Trophoblast cell (in vitro differentiated cells and primary cell): ENCODE data around the gene PRPF6.

Experiments used
- DNase-seq, 2 donors: peaks; one replicate each; pipeline ENCODE4 v3.0.0-alpha.2; 2016
- H2AFZ ChIP-seq: 2 replicates; pipeline ENCODE4 v1.6.1; 2013; ENCODE audit warnings: low read length, moderate library complexity, mild to moderate bottlenecking; ENCODE audit not compliant: insufficient read depth, poor library complexity
- H2AK5ac ChIP-seq: 2 replicates; pipeline ENCODE4 v1.6.1; 2013; ENCODE audit warnings: mild to moderate bottlenecking, low read length
- H2BK120ac ChIP-seq: 2 replicates; pipeline ENCODE4 v1.6.1; 2013; ENCODE audit warnings: low read length, mild to moderate bottlenecking, moderate library complexity; ENCODE audit not compliant: insufficient read depth, poor library complexity
- H2BK12ac ChIP-seq: 2 replicates; pipeline ENCODE4 v1.6.1; 2013; ENCODE audit warnings: mild to moderate bottlenecking, low read length, moderate library complexity
- H2BK5ac ChIP-seq: 2 replicates; pipeline ENCODE4 v1.6.1; 2013; ENCODE audit warnings: low read length, low read depth, moderate library complexity, mild to moderate bottlenecking; ENCODE audit not compliant: poor library complexity
- H3K14ac ChIP-seq: 2 replicates; pipeline ENCODE4 v1.6.1; 2013; ENCODE audit warnings: mild to moderate bottlenecking, low read length
- H3K18ac ChIP-seq: 2 replicates; pipeline ENCODE4 v1.6.1; 2013; ENCODE audit warnings: mild to moderate bottlenecking, low read length
- H3K23ac ChIP-seq: 2 replicates; pipeline ENCODE4 v1.6.1; 2013; ENCODE audit warnings: low read length
- H3K27ac ChIP-seq: 2 replicates; pipeline ENCODE4 v1.5.1; 2013; ENCODE audit warnings: low read depth, mild to moderate bottlenecking, inconsistent platforms, low read length, moderate library complexity
- H3K27me3 ChIP-seq: 2 replicates; pipeline ENCODE4 v1.6.1; 2013; ENCODE audit warnings: inconsistent platforms, mild to moderate bottlenecking, low read length, moderate library complexity; ENCODE audit not compliant: insufficient read depth
- H3K36me3 ChIP-seq, 2 experiments: 1 replicate in 1 of 2; 2 replicates in 1 of 2; pipeline ENCODE4 v1.6.1; 2013; ENCODE audit warnings: low read length in 2 of 2, mild to moderate bottlenecking in 2 of 2, moderate library complexity in 1 of 2; ENCODE audit not compliant: insufficient read depth in 2 of 2, control insufficient read depth in 1 of 2
- H3K4ac ChIP-seq: 2 replicates; pipeline ENCODE4 v1.6.1; 2013; ENCODE audit warnings: low read depth, mild to moderate bottlenecking, low read length, moderate library complexity
- H3K4me1 ChIP-seq, 2 experiments: 1 replicate in 1 of 2; 2 replicates in 1 of 2; pipeline ENCODE4 v1.6.1; 2013; ENCODE audit warnings: low read length in 2 of 2, mild to moderate bottlenecking in 2 of 2, moderate library complexity in 1 of 2; ENCODE audit not compliant: insufficient read depth in 2 of 2, control insufficient read depth in 1 of 2
- H3K4me2 ChIP-seq: 2 replicates; pipeline ENCODE4 v1.6.1; 2013; ENCODE audit warnings: inconsistent platforms, mild to moderate bottlenecking, low read length, moderate library complexity
- H3K4me3 ChIP-seq: 2 replicates; pipeline ENCODE4 v1.5.1; 2013; ENCODE audit warnings: mild to moderate bottlenecking, low read depth, low read length, inconsistent platforms
- H3K79me1 ChIP-seq: one replicate; pipeline ENCODE4 v1.6.1; 2013; ENCODE audit warnings: low read length
- H3K79me2 ChIP-seq: 2 replicates; pipeline ENCODE4 v1.6.1; 2013; ENCODE audit warnings: low read length, mild to moderate bottlenecking; ENCODE audit not compliant: control insufficient read depth, insufficient read depth, poor library complexity
- H3K9ac ChIP-seq: 2 replicates; pipeline ENCODE4 v1.6.1; 2013; ENCODE audit warnings: mild to moderate bottlenecking, low read length
- H3K9me3 ChIP-seq: 2 replicates; pipeline ENCODE4 v1.6.1; 2013; ENCODE audit warnings: low read depth, mild to moderate bottlenecking, control low read depth, inconsistent platforms, low read length; ENCODE audit not compliant: insufficient read depth
- H4K12ac ChIP-seq: 2 replicates; pipeline ENCODE4 v1.6.1; 2013; ENCODE audit warnings: low read depth, mild to moderate bottlenecking, low read length, moderate library complexity
- H4K8ac ChIP-seq: 2 replicates; pipeline ENCODE4 v1.6.1; 2013; ENCODE audit warnings: low read depth, mild to moderate bottlenecking, low read length, moderate library complexity
- H4K91ac ChIP-seq: one replicate; pipeline ENCODE4 v1.6.1; 2013; ENCODE audit warnings: low read depth, mild to moderate bottlenecking, low read length, moderate library complexity
- WGBS: extraction: QIAGEN DNeasy Blood & Tissue Kit; methylation state at CpG from one replicate; pipeline ENCODE4 v1.1.7; 2013; ENCODE audit warnings: missing lambda C conversion rate; ENCODE audit not compliant: insufficient read length, insufficient coverage; ENCODE audit errors: extremely low coverage; 5-methylcytosine and 5-hydroxymethylcytosine counted together

PRPF6 gene

DNA sequence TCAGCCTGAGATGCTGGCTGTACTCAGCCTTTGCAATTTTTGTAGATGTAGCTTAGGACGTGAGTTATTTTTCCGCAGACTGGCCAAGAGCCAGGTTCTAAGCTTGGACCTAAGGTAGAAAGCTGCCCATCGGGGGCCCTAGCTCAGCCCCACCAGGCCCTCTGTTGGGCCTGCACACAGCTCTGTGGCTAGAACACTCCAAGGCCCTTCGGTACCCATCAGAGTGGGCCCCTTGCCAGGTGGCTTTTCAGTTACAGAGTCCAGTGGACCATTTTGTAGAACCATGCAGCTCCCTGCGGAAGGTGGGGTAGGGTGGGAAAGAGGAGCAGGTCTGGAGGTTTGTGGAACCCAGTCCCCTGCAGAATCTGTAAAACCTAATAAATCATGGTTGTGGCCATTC, 47.3 kb upstream of the PRPF6 start:
- Histone ChIP-seq H4K91ac (no peak overlapping the region), H2AFZ (no peak overlapping the region), H2AK5ac (no peak overlapping the region), H3K4me2 (no peak overlapping the region), H4K12ac (no peak overlapping the region), H3K27ac (no peak overlapping the region), H3K4me1 (no peaks in the 10 kb centered on the region), H3K79me2 (no peaks in the 10 kb centered on the region), H3K18ac (no peak overlapping the region), H3K23ac (no peak overlapping the region), H3K9me3 (peaks cover 3% of the 10 kb centered on the region), H4K8ac (no peak overlapping the region), H2BK5ac (no peak overlapping the region), H2BK12ac (no peak overlapping the region), H3K4ac (no peak overlapping the region), H3K4me3 (no peak overlapping the region), H3K14ac (no peak overlapping the region), H3K79me1 (no peaks in the 10 kb centered on the region), H3K27me3 (no peaks in the 10 kb centered on the region), H3K9ac (no peak overlapping the region), H3K36me3 (peaks cover 67 to 69% of the 10 kb centered on the region in 2 experiments), H2BK120ac (no peak overlapping the region)
- no peak for DNase-seq
- no CpG with 5 or more reads among the region's 5 CpGs for WGBS

DNA sequence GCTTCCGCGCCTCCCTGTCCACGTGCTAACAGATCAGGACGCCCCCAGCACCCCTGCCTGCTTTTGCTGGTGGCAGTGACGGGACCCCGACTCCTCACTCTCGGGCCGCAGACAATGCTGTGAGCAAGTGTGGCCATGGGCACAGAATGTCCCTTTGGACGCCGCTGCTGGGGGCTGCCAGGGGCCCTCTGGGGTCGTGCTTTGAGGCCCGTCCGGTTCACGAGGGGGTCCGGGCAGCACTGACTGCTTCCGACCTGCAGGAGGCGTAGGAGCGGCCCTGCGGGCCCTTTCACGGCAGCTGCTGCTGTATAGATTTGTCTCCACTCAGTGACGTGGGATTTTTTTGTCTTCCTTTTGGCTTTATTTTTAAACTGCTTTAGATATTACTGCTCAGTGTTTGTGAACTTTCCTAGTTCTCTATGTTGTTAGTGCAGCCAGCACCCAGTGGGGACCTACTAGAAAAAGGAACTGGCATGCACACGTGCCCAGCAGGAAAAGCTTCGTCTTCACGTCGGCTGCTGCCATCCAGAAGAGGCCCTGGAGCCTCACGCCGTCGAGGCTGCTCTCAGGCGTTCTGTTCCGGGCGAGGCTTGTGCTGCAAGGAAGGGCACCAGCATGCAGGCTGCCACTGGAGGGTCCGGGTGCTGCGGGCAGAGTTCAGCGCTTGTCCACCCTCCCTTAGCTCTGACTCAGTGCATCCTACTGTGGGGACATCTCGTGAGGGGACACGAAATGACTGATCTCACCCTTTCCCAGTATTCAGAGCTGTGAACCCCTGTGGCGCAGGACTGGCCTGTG, 46.5 kb upstream of the PRPF6 start:
- H3K4me1 ChIP-seq, result no peaks in the 10 kb centered on the region
- no peak overlapping the region for H2AFZ ChIP-seq
- H3K9me3 ChIP-seq, result no peaks in the 10 kb centered on the region
- H3K4ac ChIP-seq, result no peak overlapping the region
- H3K27me3 ChIP-seq, result no peaks in the 10 kb centered on the region
- H3K79me1 ChIP-seq, result no peaks in the 10 kb centered on the region
- H4K91ac ChIP-seq, result no peak overlapping the region
- no peak overlapping the region for H2BK5ac ChIP-seq
- H3K36me3 ChIP-seq, result peaks cover 66 to 69% of the 10 kb centered on the region in 2 experiments
- H3K18ac ChIP-seq, result peak overlapping the region; percentile 39
- no peak overlapping the region for H2BK120ac ChIP-seq
- no peak overlapping the region for H2BK12ac ChIP-seq
- no peaks in the 10 kb centered on the region for H3K79me2 ChIP-seq
- no peak overlapping the region for H3K23ac ChIP-seq
- no peak overlapping the region for H3K4me3 ChIP-seq
- no peak overlapping the region for H4K12ac ChIP-seq
- H3K4me2 ChIP-seq, result no peak overlapping the region
- no peak overlapping the region for H3K14ac ChIP-seq
- H3K27ac ChIP-seq, result no peak overlapping the region
- H3K9ac ChIP-seq, result no peak overlapping the region
- DNase-seq, result peak; percentile 57 to 59
- no CpG with 5 or more reads among the region's 37 CpGs for WGBS
- H4K8ac ChIP-seq, result no peak overlapping the region
- H2AK5ac ChIP-seq, result no peak overlapping the region

DNA sequence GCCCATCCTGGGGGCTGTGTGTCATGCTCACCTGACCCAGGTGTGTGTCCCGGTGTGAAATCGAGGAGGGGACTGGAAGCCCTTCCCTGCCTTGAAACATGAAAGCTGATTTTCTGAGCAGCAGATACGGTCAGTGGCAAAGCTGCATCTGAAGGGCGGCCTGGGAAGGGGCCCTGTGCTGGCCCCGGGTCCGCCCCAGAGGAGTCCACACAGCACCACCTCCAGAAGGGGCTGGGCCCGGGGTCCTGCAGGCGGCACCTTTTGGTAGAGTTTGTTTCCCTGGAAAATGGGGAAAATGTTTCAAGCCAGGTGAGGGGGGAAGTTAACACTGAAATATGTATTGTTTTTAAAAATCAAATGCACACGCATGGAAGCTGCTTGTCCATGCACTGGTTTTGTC, 45.5 kb upstream of the PRPF6 start:
- H4K91ac ChIP-seq, result no peak overlapping the region
- H3K14ac ChIP-seq, result no peak overlapping the region
- H2BK12ac ChIP-seq, result no peak overlapping the region
- no peak overlapping the region for H4K8ac ChIP-seq
- no peak overlapping the region for H3K4ac ChIP-seq
- H3K27ac ChIP-seq, result no peak overlapping the region
- no peak overlapping the region for H3K4me3 ChIP-seq
- no peak overlapping the region for H2BK5ac ChIP-seq
- no peaks in the 10 kb centered on the region for H3K79me1 ChIP-seq
- no peak overlapping the region for H2BK120ac ChIP-seq
- H3K36me3 ChIP-seq, result peaks cover 67 to 71% of the 10 kb centered on the region in 2 experiments
- no peak overlapping the region for H3K18ac ChIP-seq
- H3K9me3 ChIP-seq, result no peaks in the 10 kb centered on the region
- no peaks in the 10 kb centered on the region for H3K27me3 ChIP-seq
- no CpG with 5 or more reads among the region's 9 CpGs for WGBS
- H3K4me2 ChIP-seq, result no peak overlapping the region
- no peak overlapping the region for H3K9ac ChIP-seq
- no peak overlapping the region for H2AK5ac ChIP-seq
- no peaks in the 10 kb centered on the region for H3K79me2 ChIP-seq
- no peak overlapping the region for H4K12ac ChIP-seq
- DNase-seq, result no peak
- no peaks in the 10 kb centered on the region for H3K4me1 ChIP-seq
- H2AFZ ChIP-seq, result no peak overlapping the region
- H3K23ac ChIP-seq, result no peak overlapping the region

DNA sequence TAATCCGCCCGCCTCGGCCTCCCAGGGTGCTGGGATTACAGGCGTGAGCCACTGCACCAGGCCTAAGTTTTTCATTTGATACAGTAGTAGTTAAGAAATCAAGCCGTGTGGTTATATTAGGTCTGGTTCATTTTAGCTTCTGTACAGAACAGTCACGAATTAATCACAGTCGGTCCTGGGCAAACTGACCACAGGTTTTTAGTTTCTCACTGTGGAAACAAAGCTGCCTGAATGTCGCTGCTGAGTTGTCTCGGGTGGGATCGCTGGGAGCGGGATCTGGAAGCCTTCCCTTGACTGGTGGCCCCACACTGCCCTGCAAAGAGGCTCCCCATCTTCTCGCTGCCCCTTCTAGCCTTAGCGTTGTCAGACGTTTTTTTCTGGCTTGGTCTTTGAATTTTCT, 43.3 kb upstream of the PRPF6 start:
- H3K14ac ChIP-seq, result no peak overlapping the region
- no peak for DNase-seq
- H4K91ac ChIP-seq, result no peak overlapping the region
- no peak overlapping the region for H4K12ac ChIP-seq
- no peak overlapping the region for H2BK12ac ChIP-seq
- no peak overlapping the region for H2AK5ac ChIP-seq
- no peak overlapping the region for H3K27ac ChIP-seq
- H2BK120ac ChIP-seq, result no peak overlapping the region
- H3K18ac ChIP-seq, result no peak overlapping the region
- H4K8ac ChIP-seq, result no peak overlapping the region
- peaks cover 2% of the 10 kb centered on the region for H3K79me2 ChIP-seq
- peaks cover 4% of the 10 kb centered on the region for H3K79me1 ChIP-seq
- H3K36me3 ChIP-seq, result peaks cover 55 to 61% of the 10 kb centered on the region in 2 experiments
- no CpG with 5 or more reads among the region's 14 CpGs for WGBS
- no peak overlapping the region for H3K9ac ChIP-seq
- H3K4me3 ChIP-seq, result no peak overlapping the region
- H2BK5ac ChIP-seq, result no peak overlapping the region
- H3K9me3 ChIP-seq, result no peaks in the 10 kb centered on the region
- no peak overlapping the region for H2AFZ ChIP-seq
- H3K23ac ChIP-seq, result no peak overlapping the region
- no peak overlapping the region for H3K4ac ChIP-seq
- no peaks in the 10 kb centered on the region for H3K27me3 ChIP-seq
- H3K4me1 ChIP-seq, result peaks cover 7 to 8% of the 10 kb centered on the region in 2 experiments
- H3K4me2 ChIP-seq, result no peak overlapping the region
